Activated T-cell treated with anti-CD3 and anti-CD28 coated beads, Interleukin-2, amount 50 U/mL, for 72 hours (primary cell): ENCODE results near the gene CCDC63. TPM values are rescaled to one million over a fixed set of nuclear protein-coding genes. Genes with fewer than 3 reads are reported as not detected.
"Not testable (repeated sequence)": the region's sequence is repeated elsewhere in the genome, so short reads cannot be mapped to it uniquely, and the experiment has no call there.

Experiments used
- ATAC-seq, 2 donors: fragments of 150-1000 bp; cut with Tn5 transposase; replicated peaks in 1 of 2; 2 replicates each; pipeline ENCODE4 v1.10.0; 2021; ENCODE audit warnings: moderate library complexity in 2 of 2, mild to moderate bottlenecking in 1 of 2
- DNase-seq, 2 donors: peaks; one replicate each; pipeline ENCODE4 v3.0.0; 2021 to 2022; ENCODE audit warnings: mixed read lengths in 1 of 2
- H3K27ac Mint-ChIP-seq: one replicate; pipeline ENCODE4 v1.8.0; 2022; ENCODE audit warnings: mild to moderate bottlenecking, moderate library complexity, mixed read lengths
- H3K27me3 Mint-ChIP-seq: one replicate; pipeline ENCODE4 v1.8.0; 2022; ENCODE audit warnings: low read depth, mixed read lengths
- H3K36me3 Mint-ChIP-seq, 2 donors: one replicate each; pipeline ENCODE4 v1.8.0; 2022; ENCODE audit warnings: mixed read lengths in 2 of 2, mild to moderate bottlenecking in 1 of 2; ENCODE audit not compliant: insufficient read depth in 2 of 2
- H3K4me1 Mint-ChIP-seq: one replicate; pipeline ENCODE4 v1.8.0; 2022; ENCODE audit warnings: low read depth, mixed read lengths
- H3K4me3 Mint-ChIP-seq, 2 donors: one replicate each; pipeline ENCODE4 v1.8.0; 2022; ENCODE audit warnings: mild to moderate bottlenecking in 2 of 2, mixed read lengths in 2 of 2, moderate library complexity in 2 of 2
- H3K9me3 Mint-ChIP-seq, 2 donors: one replicate each; pipeline ENCODE4 v1.8.0; 2022; ENCODE audit warnings: mixed read lengths in 2 of 2
- total RNA-seq, 2 donors: library from RNA; stranded (reverse); gene quantifications; one replicate each; pipeline ENCODE4 v1.2.3, GENCODE V29; 2022

CCDC63 gene
- total RNA-seq, 2 donors from 2014 or later = 0.24 TPM; not detected in 1

GRCh38 chr12:110849221-110849620 lies 2.4 kb downstream of the CCDC63 start:
- DNase-seq = no peak
- Mint-ChIP-seq H3K4me1 (peaks cover 15% of the 10 kb centered on the region), H3K36me3 (no peaks in the 10 kb centered on the region), H3K27ac (no peak overlapping the region), H3K27me3 (peaks cover 61% of the 10 kb centered on the region), H3K9me3 (no peaks in the 10 kb centered on the region), H3K4me3 (no peak overlapping the region)
- ATAC-seq = no peak

DNA sequence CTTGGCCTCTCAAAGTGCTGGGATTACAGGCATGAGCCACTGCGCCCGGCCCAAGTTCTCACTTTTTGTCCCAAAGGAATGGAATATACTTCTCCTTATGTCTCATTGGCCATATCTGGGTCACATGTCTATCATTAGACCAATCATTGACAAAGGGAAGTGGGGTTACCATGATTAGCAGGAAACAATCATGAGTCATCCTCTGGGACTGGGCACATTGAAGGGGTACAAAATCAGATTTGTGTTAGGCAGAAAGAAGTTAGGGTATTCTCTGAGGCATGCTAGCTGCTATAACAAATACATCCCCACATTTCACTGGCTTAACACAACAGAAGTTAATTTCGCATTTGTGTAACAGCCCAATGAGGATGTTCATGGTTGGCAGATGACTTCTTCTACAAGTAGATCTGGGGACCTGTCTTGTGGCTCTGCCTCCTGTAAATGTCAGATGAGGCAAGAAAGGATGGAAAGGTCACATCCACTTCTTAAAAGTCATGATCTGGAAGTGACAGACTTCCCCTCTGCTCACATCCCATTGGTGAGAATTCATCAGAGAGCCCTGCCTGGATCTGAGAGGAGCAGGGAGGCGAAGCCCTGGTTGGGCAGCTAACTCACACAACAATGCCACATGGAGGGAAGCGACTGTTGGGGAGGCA lies 3.1 kb downstream of the CCDC63 start:
- DNase-seq (no peak), ATAC-seq (no peak)
- peaks cover 55% of the 10 kb centered on the region for H3K27me3 Mint-ChIP-seq
- H3K4me3 Mint-ChIP-seq = no peak overlapping the region
- no peaks in the 10 kb centered on the region for H3K9me3 Mint-ChIP-seq
- no peaks in the 10 kb centered on the region for H3K36me3 Mint-ChIP-seq
- peaks cover 15% of the 10 kb centered on the region for H3K4me1 Mint-ChIP-seq
- H3K27ac Mint-ChIP-seq = no peak overlapping the region

- DNase-seq = no peak
- peaks cover 15% of the 10 kb centered on the region for H3K4me1 Mint-ChIP-seq
- no peak overlapping the region for H3K4me3 Mint-ChIP-seq
- H3K27me3 Mint-ChIP-seq = peaks cover 46% of the 10 kb centered on the region
- H3K9me3 Mint-ChIP-seq = no peaks in the 10 kb centered on the region
- no peaks in the 10 kb centered on the region for H3K36me3 Mint-ChIP-seq
- ATAC-seq = no peak
- H3K27ac Mint-ChIP-seq = no peak overlapping the region
These were observed 4.0 kb downstream of the CCDC63 start for GRCh38 chr12:110850762-110851161.

GRCh38 chr12:110853836-110854235 lies 7.0 kb downstream of the CCDC63 start:
- Mint-ChIP-seq H3K27me3 (peaks cover 21% of the 10 kb centered on the region), H3K4me3 (no peak overlapping the region), H3K27ac (no peak overlapping the region), H3K36me3 (no peaks in the 10 kb centered on the region), H3K4me1 (no peaks in the 10 kb centered on the region), H3K9me3 (no peaks in the 10 kb centered on the region)
- DNase-seq (no peak), ATAC-seq (no peak)

DNA sequence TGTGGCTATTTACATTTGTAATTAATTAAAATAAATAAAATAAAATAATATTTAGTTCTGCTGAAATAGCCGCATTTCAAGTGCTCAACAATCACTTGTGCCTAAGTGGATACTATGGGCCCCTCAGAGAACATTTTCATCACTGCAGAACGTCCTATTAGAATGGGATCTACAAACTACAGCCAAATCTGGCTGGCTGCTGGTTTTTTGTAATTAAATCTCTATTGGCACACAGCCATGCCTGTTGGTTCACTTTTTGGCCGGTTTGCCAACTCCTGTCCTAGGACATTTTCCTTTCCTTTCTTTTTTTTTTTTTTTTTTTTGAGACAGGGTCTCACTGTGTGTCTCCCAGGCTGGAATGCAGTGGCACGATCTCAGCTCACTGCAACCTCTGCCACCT lies 9.8 kb downstream of the CCDC63 start:
- H3K9me3 Mint-ChIP-seq = no peaks in the 10 kb centered on the region
- H3K4me3 Mint-ChIP-seq = no peak overlapping the region
- ATAC-seq (no peak), DNase-seq (no peak)
- H3K4me1 Mint-ChIP-seq = peaks cover 10% of the 10 kb centered on the region
- no peaks in the 10 kb centered on the region for H3K36me3 Mint-ChIP-seq
- H3K27ac Mint-ChIP-seq = no peak overlapping the region
- H3K27me3 Mint-ChIP-seq = peaks cover 11% of the 10 kb centered on the region

DNA sequence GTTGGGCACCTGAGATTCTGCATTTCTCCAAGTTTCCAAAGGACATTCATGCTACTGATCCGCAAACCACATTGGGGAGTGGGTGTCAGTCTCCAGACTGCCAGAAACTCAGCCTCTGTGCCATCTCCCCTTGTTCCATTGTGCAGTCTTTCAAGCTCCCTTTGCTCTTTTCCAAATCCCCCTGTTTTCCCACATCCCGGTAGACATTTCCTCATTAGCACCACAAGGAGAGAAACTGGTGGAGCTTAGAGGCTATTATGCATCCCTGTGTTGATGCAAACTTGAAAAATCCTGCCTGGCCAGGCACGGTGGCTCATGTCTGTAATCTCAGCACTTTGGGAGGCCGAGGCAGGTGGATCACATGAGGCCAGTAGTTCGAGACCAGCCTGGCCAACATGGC lies 10.7 kb downstream of the CCDC63 start:
- DNase-seq (no peak), ATAC-seq (no peak)
- no peaks in the 10 kb centered on the region for H3K36me3 Mint-ChIP-seq
- no peaks in the 10 kb centered on the region for H3K9me3 Mint-ChIP-seq
- H3K27me3 Mint-ChIP-seq = peaks cover 11% of the 10 kb centered on the region
- H3K4me3 Mint-ChIP-seq = no peak overlapping the region
- H3K27ac Mint-ChIP-seq = no peak overlapping the region
- peaks cover 10% of the 10 kb centered on the region for H3K4me1 Mint-ChIP-seq

GRCh38 chr12:110857954-110858353 lies 11.2 kb downstream of the CCDC63 start:
- not testable (repeated sequence) for H3K9me3 Mint-ChIP-seq, H3K4me3 Mint-ChIP-seq, DNase-seq, H3K27me3 Mint-ChIP-seq, H3K36me3 Mint-ChIP-seq, ATAC-seq, H3K4me1 Mint-ChIP-seq, H3K27ac Mint-ChIP-seq

GRCh38 chr12:110858848-110859247 lies 12.1 kb downstream of the CCDC63 start:
- no peaks in the 10 kb centered on the region for H3K36me3 Mint-ChIP-seq
- no peak overlapping the region for H3K4me3 Mint-ChIP-seq
- H3K9me3 Mint-ChIP-seq = no peaks in the 10 kb centered on the region
- peaks cover under 1% of the 10 kb centered on the region for H3K27me3 Mint-ChIP-seq
- H3K27ac Mint-ChIP-seq = no peak overlapping the region
- H3K4me1 Mint-ChIP-seq = peaks cover 10% of the 10 kb centered on the region
- ATAC-seq (no peak), DNase-seq (no peak)

DNA sequence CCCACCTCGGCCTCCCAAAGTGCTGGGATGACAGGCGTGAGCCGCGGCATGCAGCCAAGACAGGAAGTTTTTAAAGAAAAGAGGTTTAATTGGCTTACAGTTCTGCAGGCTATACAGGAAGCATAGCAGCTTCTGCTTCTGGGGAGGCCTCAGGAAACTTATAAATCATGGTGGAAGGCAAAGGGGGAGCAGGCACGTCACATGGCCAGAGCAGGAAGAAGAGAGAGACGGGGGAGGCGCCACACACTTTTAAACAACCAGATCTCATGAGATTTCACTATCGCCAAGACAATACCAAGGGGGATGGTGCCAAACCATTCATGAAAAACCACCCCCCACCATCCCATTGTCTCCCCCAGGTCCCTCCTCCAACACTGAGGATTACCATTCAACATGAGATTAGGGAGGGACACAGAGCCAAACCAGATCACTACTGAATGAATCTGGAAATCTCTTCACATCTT lies 14.1 kb downstream of the CCDC63 start:
- no peak overlapping the region for H3K27ac Mint-ChIP-seq
- H3K27me3 Mint-ChIP-seq = no peaks in the 10 kb centered on the region
- ATAC-seq (no peak), DNase-seq (no peak)
- H3K4me3 Mint-ChIP-seq = no peak overlapping the region
- H3K36me3 Mint-ChIP-seq = no peaks in the 10 kb centered on the region
- H3K9me3 Mint-ChIP-seq = no peaks in the 10 kb centered on the region
- peaks cover 10% of the 10 kb centered on the region for H3K4me1 Mint-ChIP-seq

GRCh38 chr12:110861729-110862128 lies 14.9 kb downstream of the CCDC63 start:
- Mint-ChIP-seq H3K27ac (no peak overlapping the region), H3K4me1 (peaks cover 10% of the 10 kb centered on the region), H3K9me3 (no peaks in the 10 kb centered on the region), H3K27me3 (no peaks in the 10 kb centered on the region), H3K4me3 (no peak overlapping the region), H3K36me3 (no peaks in the 10 kb centered on the region)
- no peak for DNase-seq
- no peak for ATAC-seq

DNA sequence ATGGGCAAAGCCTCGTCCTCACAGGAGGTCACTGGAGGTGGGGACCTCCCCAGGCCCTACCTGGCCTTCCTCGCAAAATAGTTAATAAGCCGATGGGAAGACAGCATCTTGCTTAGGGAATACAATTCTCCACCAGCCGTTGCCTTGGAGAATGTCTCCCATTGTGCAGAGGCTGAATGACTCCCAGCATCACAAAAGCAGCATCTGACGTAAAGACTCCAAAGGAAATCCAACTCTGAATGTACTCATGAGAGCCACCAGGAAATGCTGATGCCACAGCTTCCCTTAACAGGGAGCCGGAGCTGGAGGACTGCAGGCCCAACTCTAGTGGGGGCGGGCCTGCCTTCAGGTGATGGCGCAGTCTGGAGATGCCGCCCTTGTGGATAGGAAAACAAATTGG lies 15.5 kb downstream of the CCDC63 start:
- ATAC-seq = no peak
- no peaks in the 10 kb centered on the region for H3K9me3 Mint-ChIP-seq
- H3K4me1 Mint-ChIP-seq = peaks cover 10% of the 10 kb centered on the region
- no peak overlapping the region for H3K4me3 Mint-ChIP-seq
- no peak overlapping the region for H3K27ac Mint-ChIP-seq
- H3K27me3 Mint-ChIP-seq = no peaks in the 10 kb centered on the region
- H3K36me3 Mint-ChIP-seq = no peaks in the 10 kb centered on the region
- no peak for DNase-seq

GRCh38 chr12:110863161-110863560 lies 16.4 kb downstream of the CCDC63 start:
- H3K4me3 Mint-ChIP-seq = no peak overlapping the region
- H3K4me1 Mint-ChIP-seq = peaks cover 10% of the 10 kb centered on the region
- H3K36me3 Mint-ChIP-seq = no peaks in the 10 kb centered on the region
- ATAC-seq (no peak), DNase-seq (no peak)
- no peak overlapping the region for H3K27ac Mint-ChIP-seq
- no peaks in the 10 kb centered on the region for H3K9me3 Mint-ChIP-seq
- H3K27me3 Mint-ChIP-seq = no peaks in the 10 kb centered on the region

DNA sequence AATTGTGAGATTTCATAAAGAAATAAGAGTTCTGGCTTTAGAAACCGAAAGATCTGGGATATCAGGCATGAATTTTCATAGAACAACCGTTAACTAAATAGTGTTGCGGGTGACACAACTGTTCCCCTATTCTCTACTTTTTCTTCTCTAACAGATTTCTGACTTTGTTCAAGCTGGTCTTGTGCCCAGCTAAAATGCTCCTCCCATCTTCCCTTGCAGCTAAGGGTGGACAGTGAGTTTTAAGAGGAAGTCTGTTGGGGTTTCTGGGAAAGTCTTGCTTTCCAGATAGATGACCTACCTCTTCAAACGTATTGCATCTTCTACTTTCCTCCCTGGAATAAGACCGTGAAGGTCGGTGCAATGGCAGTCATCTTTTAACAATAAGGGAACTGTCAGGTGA lies 18.7 kb downstream of the CCDC63 start:
- Mint-ChIP-seq H3K9me3 (no peaks in the 10 kb centered on the region), H3K27ac (no peak overlapping the region), H3K4me3 (no peak overlapping the region), H3K27me3 (no peaks in the 10 kb centered on the region), H3K4me1 (peaks cover 10% of the 10 kb centered on the region), H3K36me3 (no peaks in the 10 kb centered on the region)
- DNase-seq (no peak), ATAC-seq (no peak)

- H3K4me1 Mint-ChIP-seq = no peaks in the 10 kb centered on the region
- H3K36me3 Mint-ChIP-seq = no peaks in the 10 kb centered on the region
- ATAC-seq = no peak
- H3K27me3 Mint-ChIP-seq = no peaks in the 10 kb centered on the region
- H3K4me3 Mint-ChIP-seq = no peak overlapping the region
- H3K27ac Mint-ChIP-seq = no peak overlapping the region
- DNase-seq = no peak
- no peaks in the 10 kb centered on the region for H3K9me3 Mint-ChIP-seq
These were observed 22.2 kb downstream of the CCDC63 start for GRCh38 chr12:110869026-110869425.
